ENCODE results near the gene MYEOV.

GRCh38 chr11:69268911-69269310 lies 25.0 kb upstream of the MYEOV start:
- TF ChIP-seq CTCF (IDR thresholded peaks at IDR 0.05), result no peak
- TF ChIP-seq POLR2A (IDR thresholded peaks at IDR 0.05), result no peak
